Measurements from ENCODE around the gene RAB34. TPM values are rescaled to one million over a fixed set of nuclear protein-coding genes. Genes with fewer than 3 reads are reported as not detected.

Gene RAB34
- total and polyA plus RNA-seq, 11 donors: 11.5 to 31.7 (median 17.7) TPM

DNA sequence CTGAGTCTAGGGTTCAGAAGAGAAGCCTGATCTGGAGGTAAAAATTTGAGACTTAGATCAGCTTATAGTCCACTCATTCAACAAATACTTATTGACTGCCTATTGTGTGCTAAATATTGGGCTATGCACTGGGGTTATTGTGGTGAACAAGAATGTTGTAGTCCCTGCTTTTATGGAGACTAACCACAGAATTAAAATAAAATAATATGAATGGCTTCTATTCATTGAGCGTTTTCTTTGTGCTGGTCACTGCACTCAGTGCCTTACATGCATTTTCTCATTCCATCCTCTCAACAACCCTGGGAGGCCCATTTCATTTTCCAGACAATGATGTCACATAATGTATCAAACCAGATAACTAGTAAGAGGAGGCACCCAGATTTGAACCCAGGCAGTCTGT is 15.7 kb upstream of the RAB34 start:
- Histone ChIP-seq H3K27ac (no peak overlapping the region), H3K9me3 (no peaks in the 10 kb centered on the region), H3K36me3 (no peaks in the 10 kb centered on the region), H3K27me3 (peaks cover 0 to under 1% (median 0%) of the 10 kb centered on the region in 9 donors), H3K4me1 (peaks cover 0 to 9% (median 0%) of the 10 kb centered on the region in 12 donors), H3K4me3 (no peak overlapping the region)
- TF ChIP-seq, protein P1, sequence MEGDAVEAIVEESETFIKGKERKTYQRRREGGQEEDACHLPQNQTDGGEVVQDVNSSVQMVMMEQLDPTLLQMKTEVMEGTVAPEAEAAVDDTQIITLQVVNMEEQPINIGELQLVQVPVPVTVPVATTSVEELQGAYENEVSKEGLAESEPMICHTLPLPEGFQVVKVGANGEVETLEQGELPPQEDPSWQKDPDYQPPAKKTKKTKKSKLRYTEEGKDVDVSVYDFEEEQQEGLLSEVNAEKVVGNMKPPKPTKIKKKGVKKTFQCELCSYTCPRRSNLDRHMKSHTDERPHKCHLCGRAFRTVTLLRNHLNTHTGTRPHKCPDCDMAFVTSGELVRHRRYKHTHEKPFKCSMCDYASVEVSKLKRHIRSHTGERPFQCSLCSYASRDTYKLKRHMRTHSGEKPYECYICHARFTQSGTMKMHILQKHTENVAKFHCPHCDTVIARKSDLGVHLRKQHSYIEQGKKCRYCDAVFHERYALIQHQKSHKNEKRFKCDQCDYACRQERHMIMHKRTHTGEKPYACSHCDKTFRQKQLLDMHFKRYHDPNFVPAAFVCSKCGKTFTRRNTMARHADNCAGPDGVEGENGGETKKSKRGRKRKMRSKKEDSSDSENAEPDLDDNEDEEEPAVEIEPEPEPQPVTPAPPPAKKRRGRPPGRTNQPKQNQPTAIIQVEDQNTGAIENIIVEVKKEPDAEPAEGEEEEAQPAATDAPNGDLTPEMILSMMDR (IDR thresholded peaks at IDR 0.05): no peak
- no peak for TF ChIP-seq POLR2A (IDR thresholded peaks at IDR 0.05)
- no peak for ATAC-seq
- no peak for DNase-seq
- 83 to 91% (median 89%) methylated on average over 1 of the region's 1 CpG for WGBS, 4 donors
- intact Hi-C loops (cut with DNase I): no loop called here

DNA sequence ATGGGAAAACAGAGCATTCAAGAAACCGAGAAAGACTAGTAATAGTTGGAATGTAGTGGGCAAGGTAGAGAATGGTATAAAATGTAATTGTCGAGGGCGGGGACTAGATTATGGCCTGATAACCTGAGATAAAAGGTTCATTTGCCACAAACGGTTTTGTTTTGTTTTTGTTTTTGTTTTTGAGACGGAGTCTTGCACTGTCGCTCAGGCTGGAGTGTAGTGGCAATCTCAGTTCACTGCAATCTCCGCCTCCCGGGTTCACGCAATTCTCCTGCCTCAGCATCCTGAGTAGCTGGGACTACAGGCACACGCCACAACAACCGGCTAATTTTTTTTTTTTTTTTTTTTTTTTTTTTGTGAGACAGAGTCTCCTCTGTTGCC is 12.3 kb upstream of the RAB34 start:
- Histone ChIP-seq H3K36me3 (peaks cover 0 to 3% (median 0%) of the 10 kb centered on the region in 9 donors), H3K27ac (no peak overlapping the region), H3K4me3 (no peak overlapping the region), H3K4me1 (peaks cover 0 to 36% (median 23%) of the 10 kb centered on the region in 12 donors), H3K27me3 (peaks cover 0 to 4% (median 0%) of the 10 kb centered on the region in 9 donors), H3K9me3 (no peaks in the 10 kb centered on the region)
- DNase-seq (no peak), ATAC-seq (no peak)
- intact Hi-C loops (cut with DNase I): loop anchor here in 7 of 10 donors (2.0 to 10.0 kb wide), 11 partner anchors 13 to 565 kb away; partner anchors contain the start of genes PHF12 (in 2 of the 7), TRAF4 (in 2 of the 7) and NUFIP2 (in 1 of the 7)
- 86 to 91% (median 88%) methylated on average over 11 of the region's 11 CpGs for WGBS, 4 donors
- no peak for TF ChIP-seq POLR2A (IDR thresholded peaks at IDR 0.05)
- TF ChIP-seq, protein P1 (IDR thresholded peaks at IDR 0.05): no peak

DNA sequence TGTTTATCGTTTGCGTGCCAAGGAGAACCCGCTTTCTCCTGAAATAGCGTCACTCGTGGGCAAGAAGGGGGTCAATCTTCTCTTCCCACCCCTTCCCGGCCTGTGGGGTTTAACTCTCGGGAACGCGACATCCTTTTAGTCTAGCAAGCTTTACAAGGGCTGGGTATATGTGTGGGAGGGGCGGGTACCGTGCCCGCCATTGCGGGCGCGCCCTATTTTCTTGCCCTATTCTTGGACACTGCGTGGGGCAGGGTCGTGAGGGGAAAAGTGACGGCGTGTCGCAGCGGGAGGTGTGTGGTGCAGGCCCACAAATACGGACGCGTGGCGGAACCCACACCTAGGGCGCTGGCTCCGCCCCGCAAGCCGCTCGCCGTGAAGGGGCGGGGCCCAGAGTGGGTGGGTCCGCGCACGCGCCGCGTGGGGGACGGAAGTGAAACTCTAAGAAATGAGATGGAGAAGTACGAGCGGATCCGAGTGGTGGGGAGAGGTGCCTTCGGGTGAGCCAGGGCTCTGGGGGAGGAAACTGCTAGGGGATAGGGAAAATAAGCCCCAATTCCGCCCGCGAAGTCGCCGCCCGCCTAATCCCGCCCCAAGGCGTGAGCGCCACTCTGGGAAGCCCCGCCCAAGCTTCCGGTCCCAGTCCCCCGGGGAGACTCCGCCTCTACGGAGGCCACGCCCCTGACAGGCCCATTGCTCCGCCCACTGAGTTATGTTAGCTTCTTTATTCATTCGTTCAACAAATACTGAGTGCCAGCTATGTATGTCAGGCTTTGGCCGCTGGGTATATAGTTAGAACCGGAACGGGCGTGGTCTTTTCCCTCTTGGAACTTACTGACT is 10.9 kb upstream of the RAB34 start, which contains the start of gene NEK8:
Gene NEK8 (plus strand): TSS at position 425 of the 837 bp plus-strand sequence. CDS start 26 bp downstream, at position 451.
- 0 to 1% (median 0%) methylated on average over 50 to 64 of the region's 64 CpGs for WGBS, 4 donors
- DNase-seq (peak; percentile 94 to 97 (median 95)), ATAC-seq (peak; percentile 76 to 88 (median 84))
- H3K27ac ChIP-seq: peak within 1 kb of the TSS; percentile 89 to 98 (median 97)
- peaks cover 0 to 40% (median 23%) of the 10 kb centered on the region in 12 donors for H3K4me1 ChIP-seq
- H3K9me3 ChIP-seq: no peaks in the 10 kb centered on the region
- intact Hi-C loops (cut with DNase I): loop anchor here in 7 of 10 donors (1.0 to 10.0 kb wide), 12 partner anchors 14 to 566 kb away; partner anchors contain the start of genes PHF12 (in 2 of the 7), TRAF4 (in 2 of the 7) and NUFIP2 (in 1 of the 7)
- TF ChIP-seq POLR2A (IDR thresholded peaks at IDR 0.05): peak in 1 of 2 donors; percentile 75
- TF ChIP-seq, protein P1 (IDR thresholded peaks at IDR 0.05): peak in 1 of 12 donors; percentile 2
- H3K36me3 ChIP-seq: peaks cover 0 to 16% (median 12%) of the 10 kb centered on the region in 9 donors
- peak within 1 kb of the TSS; percentile 54 to 90 (median 82) for H3K4me3 ChIP-seq
- H3K27me3 ChIP-seq: peaks cover 0 to 4% (median 0%) of the 10 kb centered on the region in 9 donors

Data from heart left ventricle (tissue), 16 donors.